Heart right ventricle (tissue), 16 donors: Measurements from ENCODE around the gene RUSF1. TPM values are rescaled to one million over a fixed set of nuclear protein-coding genes. Genes with fewer than 3 reads are reported as not detected.
A peak's percentile ranks its signal among the peaks of the same experiment; 100 is the strongest.
"Not testable (repeated sequence)": the region's sequence is repeated elsewhere in the genome, so short reads cannot be mapped to it uniquely, and the experiment has no call there.

Experiments used
- ATAC-seq, 8 donors: fragments of 200-7000 bp; cut with Tn5 transposase; one replicate each; pipeline ENCODE4 v1.9.1; 2020; ENCODE audit warnings: mild to moderate bottlenecking in 8 of 8, moderate library complexity in 8 of 8, moderate number of reproducible peaks in 1 of 8
- DNase-seq, 2 donors: peaks; one replicate each; pipeline ENCODE4 v3.0.0-alpha.2; 2020
- H3K27ac ChIP-seq, 10 donors: fragments of 200-600 bp; sonication (generic) in 2 of 10; one replicate each; pipeline versions ENCODE4 v1.5.0 to v1.8.0; 2020 to 2022; ENCODE audit warnings: mild to moderate bottlenecking in 3 of 10
- H3K27me3 ChIP-seq, 7 donors: fragments of 200-600 bp; one replicate each; pipeline ENCODE4 v1.8.0; 2021 to 2022; ENCODE audit warnings: mild to moderate bottlenecking in 2 of 7
- H3K36me3 ChIP-seq, 9 donors: fragments of 200-600 bp; sonication (generic) in 1 of 9; one replicate each; pipeline versions ENCODE4 v1.5.0 to v1.8.0; 2020 to 2022; ENCODE audit warnings: mild to moderate bottlenecking in 2 of 9
- H3K4me1 ChIP-seq, 9 donors: fragments of 200-600 bp; sonication (generic) in 1 of 9; one replicate each; pipeline versions ENCODE4 v1.5.0 to v1.8.0; 2020 to 2022; ENCODE audit warnings: mild to moderate bottlenecking in 4 of 9
- H3K4me3 ChIP-seq, 10 donors: fragments of 200-600 bp; sonication (generic) in 2 of 10; one replicate each; pipeline versions ENCODE4 v1.5.0 to v1.8.0; 2020 to 2022; ENCODE audit warnings: mild to moderate bottlenecking in 7 of 10, moderate library complexity in 2 of 10
- H3K9me3 ChIP-seq, 11 donors: fragments of 200-600 bp in 10 of 11; sonication (generic) in 2 of 11; one replicate each; pipeline versions ENCODE4 v1.5.0 to v1.8.0; 2013 to 2022; ENCODE audit warnings: mild to moderate bottlenecking in 2 of 11, control low read depth in 1 of 11, moderate library complexity in 1 of 11
- CTCF ChIP-seq, 9 donors: fragments of 200-600 bp; sonication (generic) in 2 of 9; IDR thresholded peaks; one replicate each; pipeline versions ENCODE4 v1.5.0 to v1.8.0; 2021 to 2022; ENCODE audit warnings: antibody characterized with exemption in 9 of 9, mild to moderate bottlenecking in 5 of 9, moderate library complexity in 1 of 9
- WGBS, 2 donors: extraction: QIAGEN DNeasy Blood & Tissue Kit; methylation state at CpG; one replicate each; pipeline ENCODE4 v1.1.7; 2013; ENCODE audit warnings: inconsistent platforms in 1 of 2; 5-methylcytosine and 5-hydroxymethylcytosine counted together
- intact Hi-C, 10 donors: fragments of 100-400 bp; cut with DNase I; formaldehyde crosslinking; loops; one replicate each; pipeline versions ENCODE4 v1.11.1 to v1.14.2; 2022
- polyA plus RNA-seq, 2 donors: library from polyadenylated mRNA; stranded (reverse); fragments of 200-250 nt; gene quantifications; one replicate each; pipeline ENCODE4 v1.2.3, GENCODE V29; 2013
- total RNA-seq, 10 donors: library from RNA; stranded (reverse); fragmentation: NEBNext Ultra II Directional in 3 of 10; extraction: Animal tissue kit (Norgen Biotek cat#: 25700) in 3 of 10; gene quantifications; one replicate each; pipeline versions ENCODE4 v1.2.1 to v1.2.4, GENCODE V29; 2021 to 2023
- donor health status: Arrhythmogenic right ventricular cardiomyopathy.
- donor health status: ischemic (EF 13 %, LVEDD 7.1; RV severe dilation, severe dysfunction).
- donor health status: healthy with polysubstance abuse.
- donor health status: DM: no; HTN: yes; CAD: no.
- donor health status: DM: no; HTN: no; CAD: no.
- donor health status: ischemic (EF 25% LVEDD 6.9; RV normal size, moderate dysfunction).
- donor health status: ischemic (EF 25% LVEDD 5.7; RV mildly dilated, moderate dysfunction).
- donor health status: healthy.
- donor health status: DM: yes; HTN: yes; CAD: no.
- donor health status: Ischemic cardiomyopathy.
- donor health status: ischemic (EF 35%, LVEDD 5.7; RV mildly dilated, moderate dysfunction).
- donor health status: nonischemic (EF 11% LVEDD 7.7; RV severe dilation, severe dysfunction).
- donor health status: DM: yes; HTN: yes; CAD: no.
- donor health status: PGD.
- donor health status: ischemic (EF 29% LVEDD 5.4; RV normal size, mild dysfunction).
- donor health status: nonischemic (EF 23%, LVEDD 6.1; RV moderate dilation, normal function).

The RUSF1 gene
- total and polyA plus RNA-seq, 12 donors = 21.9 to 44.4 (median 25.0) TPM

DNA sequence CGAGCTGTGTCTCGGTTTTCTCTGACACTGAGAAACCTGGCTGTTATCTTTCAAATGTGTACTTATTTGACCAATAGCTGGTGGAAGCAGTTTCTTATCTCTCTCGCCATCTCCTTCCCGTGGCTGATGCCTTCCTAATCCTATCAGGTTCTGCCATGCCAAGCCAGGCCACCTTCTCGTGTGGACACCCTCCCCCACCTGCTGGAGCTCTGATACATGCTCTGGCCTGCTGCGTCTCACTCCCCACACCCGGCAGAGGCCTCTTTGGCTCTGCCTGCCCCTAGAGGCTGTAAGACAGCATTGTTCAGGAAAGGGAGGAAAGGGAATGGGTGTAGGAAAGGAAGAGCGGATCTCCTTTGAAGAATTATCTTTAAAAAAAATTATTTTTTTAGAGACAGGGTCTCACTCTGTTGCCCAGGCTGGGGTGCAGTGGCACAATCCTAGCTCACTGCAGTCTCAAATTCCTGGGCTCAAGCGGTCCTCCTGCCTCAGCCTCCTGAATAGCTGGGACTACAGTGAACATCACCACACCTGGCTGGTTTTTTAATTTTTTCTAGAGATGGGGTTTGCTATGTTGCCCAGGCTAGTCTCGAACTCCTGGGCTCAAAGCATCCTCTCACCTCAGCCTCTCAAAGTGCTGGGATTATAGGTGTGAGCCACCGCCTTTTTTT lies 56.4 kb downstream of the RUSF1 start:
- H3K27ac ChIP-seq = peak overlapping the region in 8 of 10 donors; percentile 18 to 77 (median 54)
- peak; percentile 42 to 78 (median 74) for ATAC-seq

DNA sequence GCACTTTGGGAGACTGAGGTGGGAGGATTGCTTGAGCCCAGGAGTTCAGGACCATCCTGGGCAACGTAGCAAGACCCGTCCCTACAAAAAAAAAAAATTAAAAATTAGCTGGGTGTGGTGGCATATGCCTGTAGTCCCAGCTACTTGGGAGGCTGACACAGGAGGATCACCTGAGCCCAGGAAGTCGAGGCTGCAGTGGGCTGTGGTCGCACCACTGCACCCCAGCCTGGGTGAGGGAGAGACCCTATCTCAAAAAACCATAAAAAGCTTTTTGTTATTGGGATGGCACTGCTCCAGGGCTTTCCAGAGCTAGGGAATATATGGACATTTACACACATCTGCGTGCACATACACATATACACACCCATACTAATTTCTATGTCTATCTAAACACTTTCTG lies 57.0 kb downstream of the RUSF1 start:
- H3K27ac ChIP-seq = peak overlapping the region in 1 of 10 donors; percentile 65
- H3K27me3 ChIP-seq = no peaks in the 10 kb centered on the region
- peaks cover 6 to 51% (median 41%) of the 10 kb centered on the region in 9 donors for H3K4me1 ChIP-seq
- no peaks in the 10 kb centered on the region for H3K9me3 ChIP-seq
- no peak for TF ChIP-seq CTCF (IDR thresholded peaks at IDR 0.05)
- H3K4me3 ChIP-seq = no peak overlapping the region
- intact Hi-C loops = loop anchor here in 5 of 10 donors (5.0 to 10.0 kb wide), 4 partner anchors 266 to 416 kb away; partner anchors contain the start of genes FUS (in 3 of the 5) and KAT8 (in 1 of the 5)
- H3K36me3 ChIP-seq = peaks cover 0 to 5% (median 0%) of the 10 kb centered on the region in 9 donors
- peak in 1 of 8 donors; percentile 6 for ATAC-seq
- WGBS, 2 donors = 87 to 88% methylated on average over 5 of the region's 5 CpGs
- DNase-seq = no peak

More for the DNA sequence above, 56.4 kb downstream of the RUSF1 start:
- peak; percentile 47 for DNase-seq
- WGBS, 2 donors = 46 to 48% methylated on average over 11 of the region's 11 CpGs
- Histone ChIP-seq H3K4me1 (peaks cover 10 to 57% (median 47%) of the 10 kb centered on the region in 9 donors), H3K36me3 (peaks cover 0 to 5% (median 0%) of the 10 kb centered on the region in 9 donors), H3K9me3 (no peaks in the 10 kb centered on the region), H3K4me3 (no peak overlapping the region), H3K27me3 (no peaks in the 10 kb centered on the region)
- peak in 8 of 9 donors; percentile 38 to 62 (median 55) for TF ChIP-seq CTCF (IDR thresholded peaks at IDR 0.05)
- intact Hi-C loops = loop anchor here in 5 of 10 donors (5.0 to 10.0 kb wide), 4 partner anchors 267 to 415 kb away; partner anchors contain the start of genes FUS (in 3 of the 5) and KAT8 (in 1 of the 5)

DNA sequence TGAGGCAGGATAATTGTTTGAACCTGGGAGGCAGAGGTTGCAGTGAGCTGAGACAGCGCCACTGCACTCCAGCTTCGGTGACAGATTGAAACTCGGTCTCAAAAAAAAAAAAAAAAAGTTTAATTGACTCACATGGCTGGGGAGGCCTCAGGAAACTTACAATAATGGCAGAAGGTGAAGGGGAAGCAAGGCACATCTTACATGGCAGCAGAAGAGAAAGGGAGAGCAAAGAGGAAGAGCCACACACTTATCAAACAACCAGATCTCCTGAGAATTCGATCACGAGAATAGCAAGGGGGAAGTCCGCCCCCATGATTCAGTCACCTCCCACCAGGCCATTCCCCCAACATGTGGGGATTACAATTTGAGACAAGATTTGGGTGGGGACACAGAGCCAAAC lies 62.3 kb downstream of the RUSF1 start:
- WGBS, 2 donors = 75 to 80% methylated on average over 6 of the region's 6 CpGs

GRCh38 chr16:31441956-31442355 lies 66.2 kb downstream of the RUSF1 start:
- Histone ChIP-seq H3K4me1 (peaks cover 0 to 37% (median 12%) of the 10 kb centered on the region in 9 donors), H3K27ac (peak overlapping the region in 9 of 10 donors; percentile 87 to 94 (median 91)), H3K36me3 (no peaks in the 10 kb centered on the region), H3K4me3 (peak overlapping the region; percentile 61 to 80 (median 70)), H3K9me3 (no peaks in the 10 kb centered on the region), H3K27me3 (no peaks in the 10 kb centered on the region)
- intact Hi-C loops = loop anchor here (2.0 to 10.0 kb wide), 9 partner anchors 237 to 487 kb away; partner anchors contain the start of genes HSD3B7 (in 8 of the 10), FUS (in 3 of the 10), PYCARD (in 1 of the 10) and SETD1A (in 1 of the 10)
- 55 to 60% methylated on average over 34 of the region's 34 CpGs for whole genome bisulfite sequencing, 2 donors
- DNase-seq (peak in 1 of 2 donors; percentile 28), ATAC-seq (peak in 1 of 8 donors; percentile 20)
- no peak for TF ChIP-seq CTCF (IDR thresholded peaks at IDR 0.05)

More for the DNA sequence above, 62.3 kb downstream of the RUSF1 start:
- peaks cover 0 to 19% (median 12%) of the 10 kb centered on the region in 9 donors for H3K4me1 ChIP-seq
- H3K9me3 ChIP-seq, DNase-seq, H3K27ac ChIP-seq, H3K4me3 ChIP-seq, H3K36me3 ChIP-seq, ATAC-seq, H3K27me3 ChIP-seq: not testable (repeated sequence)
- intact Hi-C loops = loop anchor here in 4 of 10 donors (10.0 kb wide), 4 partner anchors 241 to 491 kb away; partner anchors contain the start of genes FUS (in 1 of the 4), HSD3B7 (in 1 of the 4), PYCARD (in 1 of the 4) and SETD1A (in 1 of the 4)
